Measurements from ENCODE around the gene TRAPPC3L. TPM values are rescaled to one million over a fixed set of nuclear protein-coding genes. Genes with fewer than 3 reads are reported as not detected.
A peak's percentile ranks its signal among the peaks of the same experiment; 100 is the strongest.

The TRAPPC3L gene
- total RNA-seq, 4 donors from 2014 or later, result not detected

GRCh38 chr6:116561377-116562018, 16.0 kb upstream of the TRAPPC3L start:
- Histone ChIP-seq H3K4me3 (peak overlapping the region; percentile 31 to 51 (median 38)), H3K9me3 (no peaks in the 10 kb centered on the region), H3K4me1 (peaks cover 0 to 23% of the 10 kb centered on the region in 2 donors), H3K27ac (peak overlapping the region in 2 of 4 donors; percentile 50 to 55), H3K27me3 (no peaks in the 10 kb centered on the region), H3K36me3 (no peaks in the 10 kb centered on the region)
- DNase-seq, result peak; percentile 32 to 54
- peak; percentile 64 to 80 for ATAC-seq
- TF ChIP-seq, protein P1, sequence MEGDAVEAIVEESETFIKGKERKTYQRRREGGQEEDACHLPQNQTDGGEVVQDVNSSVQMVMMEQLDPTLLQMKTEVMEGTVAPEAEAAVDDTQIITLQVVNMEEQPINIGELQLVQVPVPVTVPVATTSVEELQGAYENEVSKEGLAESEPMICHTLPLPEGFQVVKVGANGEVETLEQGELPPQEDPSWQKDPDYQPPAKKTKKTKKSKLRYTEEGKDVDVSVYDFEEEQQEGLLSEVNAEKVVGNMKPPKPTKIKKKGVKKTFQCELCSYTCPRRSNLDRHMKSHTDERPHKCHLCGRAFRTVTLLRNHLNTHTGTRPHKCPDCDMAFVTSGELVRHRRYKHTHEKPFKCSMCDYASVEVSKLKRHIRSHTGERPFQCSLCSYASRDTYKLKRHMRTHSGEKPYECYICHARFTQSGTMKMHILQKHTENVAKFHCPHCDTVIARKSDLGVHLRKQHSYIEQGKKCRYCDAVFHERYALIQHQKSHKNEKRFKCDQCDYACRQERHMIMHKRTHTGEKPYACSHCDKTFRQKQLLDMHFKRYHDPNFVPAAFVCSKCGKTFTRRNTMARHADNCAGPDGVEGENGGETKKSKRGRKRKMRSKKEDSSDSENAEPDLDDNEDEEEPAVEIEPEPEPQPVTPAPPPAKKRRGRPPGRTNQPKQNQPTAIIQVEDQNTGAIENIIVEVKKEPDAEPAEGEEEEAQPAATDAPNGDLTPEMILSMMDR (IDR thresholded peaks at IDR 0.05 in 4 of 5, conservative IDR thresholded peaks at IDR 0.05 in 1 of 5), result peak; percentile 71 to 94 (median 85)
- no peak for TF ChIP-seq POLR2A (IDR thresholded peaks at IDR 0.05)
- in situ Hi-C loops (cut with MboI; ENCODE audit: low sequenced_read_pairs in 4 of 4) (loop anchor here in 1 of 4 donors (10.0 kb wide), 1 partner anchor 277 kb away; no protein-coding TSS in a partner anchor), intact Hi-C loops (cut with DNase I; ENCODE audit: low total_unique reads) (loop anchor here (1.0 to 5.0 kb wide), 2 partner anchors 25 to 344 kb away; no protein-coding TSS in a partner anchor)

DNA sequence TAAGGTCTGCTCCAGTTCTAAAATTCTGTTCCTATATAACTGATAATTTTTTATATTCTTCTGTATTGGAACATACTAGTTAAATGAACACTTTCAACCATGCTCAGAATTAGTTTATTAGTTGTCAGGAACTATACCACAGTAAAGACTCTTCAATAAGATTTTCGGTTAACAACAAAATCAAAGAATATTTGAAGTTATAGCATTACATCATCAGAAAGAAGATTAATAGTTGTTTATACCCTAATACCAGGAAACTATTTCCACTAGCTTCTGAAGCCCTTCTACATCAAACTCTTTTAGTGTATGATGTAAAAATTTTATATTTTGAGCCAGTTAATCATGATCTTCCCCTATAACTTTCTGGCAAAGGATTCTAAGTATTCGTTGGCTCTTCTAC, 14.6 kb upstream of the TRAPPC3L start:
- Histone ChIP-seq H3K36me3 (no peaks in the 10 kb centered on the region), H3K4me3 (no peak overlapping the region), H3K27ac (peak overlapping the region in 2 of 4 donors; percentile 19 to 76), H3K4me1 (peaks cover 0 to 29% of the 10 kb centered on the region in 2 donors), H3K9me3 (no peaks in the 10 kb centered on the region), H3K27me3 (no peaks in the 10 kb centered on the region)
- in situ Hi-C loops (cut with MboI; ENCODE audit: low sequenced_read_pairs in 4 of 4) (loop anchor here in 1 of 4 donors (10.0 kb wide), 1 partner anchor 275 kb away; no protein-coding TSS in a partner anchor), intact Hi-C loops (cut with DNase I; ENCODE audit: low total_unique reads) (loop anchor here (5.0 kb wide), 1 partner anchor 343 kb away; no protein-coding TSS in a partner anchor)
- DNase-seq, result no peak
- no peak for ATAC-seq
- TF ChIP-seq POLR2A (IDR thresholded peaks at IDR 0.05), result no peak
- TF ChIP-seq, protein P1 (IDR thresholded peaks at IDR 0.05 in 4 of 5, conservative IDR thresholded peaks at IDR 0.05 in 1 of 5), result no peak

- in situ Hi-C loops (cut with MboI; ENCODE audit: low sequenced_read_pairs in 4 of 4), result no loop called here
- Histone ChIP-seq H3K4me3 (no peak overlapping the region), H3K36me3 (no peaks in the 10 kb centered on the region), H3K9me3 (no peaks in the 10 kb centered on the region), H3K27ac (peak overlapping the region in 3 of 4 donors; percentile 63 to 80 (median 76)), H3K4me1 (peaks cover 0 to 29% of the 10 kb centered on the region in 2 donors), H3K27me3 (no peaks in the 10 kb centered on the region)
- intact Hi-C loops (cut with DNase I; ENCODE audit: low total_unique reads), result no loop called here
- peak in 1 of 2 donors; percentile 22 for DNase-seq
- peak in 1 of 2 donors; percentile 44 for ATAC-seq
- TF ChIP-seq, protein P1 (IDR thresholded peaks at IDR 0.05 in 4 of 5, conservative IDR thresholded peaks at IDR 0.05 in 1 of 5), result no peak
- TF ChIP-seq POLR2A (IDR thresholded peaks at IDR 0.05), result peak in 1 of 2 donors; percentile 32
These were observed 12.4 kb upstream of the TRAPPC3L start for GRCh38 chr6:116557893-116558292.

GRCh38 chr6:116556814-116557415, 11.4 kb upstream of the TRAPPC3L start:
- in situ Hi-C loops (cut with MboI; ENCODE audit: low sequenced_read_pairs in 4 of 4), result no loop called here
- H3K27ac ChIP-seq, result peak overlapping the region in 3 of 4 donors; percentile 63 to 81 (median 76)

More at GRCh38 chr6:116556814-116557415, 11.4 kb upstream of the TRAPPC3L start:
- H3K9me3 ChIP-seq, result no peaks in the 10 kb centered on the region
- intact Hi-C loops (cut with DNase I; ENCODE audit: low total_unique reads), result no loop called here
- H3K4me3 ChIP-seq, result no peak overlapping the region
- ATAC-seq (peak in 1 of 2 donors; percentile 72), DNase-seq (peak in 1 of 2 donors; percentile 43)
- TF ChIP-seq POLR2A (IDR thresholded peaks at IDR 0.05), result no peak
- TF ChIP-seq, protein P1 (IDR thresholded peaks at IDR 0.05 in 4 of 5, conservative IDR thresholded peaks at IDR 0.05 in 1 of 5), result no peak
- H3K4me1 ChIP-seq, result peaks cover 0 to 29% of the 10 kb centered on the region in 2 donors
- H3K36me3 ChIP-seq, result no peaks in the 10 kb centered on the region
- no peaks in the 10 kb centered on the region for H3K27me3 ChIP-seq

Measured in gastrocnemius medialis (tissue), 4 donors.